ENCODE results near the gene SNAPC1.
"Not testable (repeated sequence)": the region's sequence is repeated elsewhere in the genome, so short reads cannot be mapped to it uniquely, and the experiment has no call there.

Gene SNAPC1, protein sequence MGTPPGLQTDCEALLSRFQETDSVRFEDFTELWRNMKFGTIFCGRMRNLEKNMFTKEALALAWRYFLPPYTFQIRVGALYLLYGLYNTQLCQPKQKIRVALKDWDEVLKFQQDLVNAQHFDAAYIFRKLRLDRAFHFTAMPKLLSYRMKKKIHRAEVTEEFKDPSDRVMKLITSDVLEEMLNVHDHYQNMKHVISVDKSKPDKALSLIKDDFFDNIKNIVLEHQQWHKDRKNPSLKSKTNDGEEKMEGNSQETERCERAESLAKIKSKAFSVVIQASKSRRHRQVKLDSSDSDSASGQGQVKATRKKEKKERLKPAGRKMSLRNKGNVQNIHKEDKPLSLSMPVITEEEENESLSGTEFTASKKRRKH

DNA sequence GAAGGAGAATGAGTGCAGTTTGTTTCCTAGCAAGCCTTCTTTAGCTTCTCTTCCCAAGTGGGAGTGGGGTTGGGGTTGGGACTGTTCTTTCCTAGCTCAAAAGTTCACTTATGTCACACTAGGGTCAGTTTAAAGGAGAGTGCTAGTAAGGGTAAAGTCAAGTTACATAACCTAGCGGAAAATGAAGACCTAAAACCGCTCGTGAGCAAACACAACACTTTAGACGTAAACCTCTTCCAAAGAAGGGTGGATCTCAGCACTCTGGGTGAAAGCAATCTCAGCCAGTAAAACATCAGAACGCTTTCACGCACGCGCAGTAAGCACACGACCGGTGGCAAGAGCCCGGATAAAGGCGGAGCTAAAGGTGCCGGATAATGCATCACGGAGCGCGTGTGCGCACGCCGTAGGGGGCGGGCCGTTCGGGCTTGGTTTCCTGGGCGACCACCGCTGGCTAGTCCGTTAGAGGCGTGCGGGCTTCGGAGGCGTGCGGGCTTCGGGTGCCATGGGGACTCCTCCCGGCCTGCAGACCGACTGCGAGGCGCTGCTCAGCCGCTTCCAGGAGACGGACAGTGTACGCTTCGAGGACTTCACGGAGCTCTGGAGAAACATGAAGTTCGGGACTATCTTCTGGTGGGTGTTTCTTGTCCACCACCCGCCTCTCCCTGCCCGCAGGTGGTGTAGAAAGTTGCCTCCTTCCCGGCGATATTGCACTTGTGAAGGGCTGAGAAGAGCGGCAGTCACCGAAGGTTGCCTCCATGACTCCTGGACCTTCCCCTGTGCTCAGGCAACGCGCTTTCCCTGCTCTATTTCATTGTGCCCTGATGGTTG lies at the start of gene SNAPC1:
Gene SNAPC1, plus strand, starts transcription at position 462 of the 828 bp plus-strand sequence. Its CDS starts 41 bp downstream, at position 503.
- DNase-seq, result peak; percentile 99

DNA sequence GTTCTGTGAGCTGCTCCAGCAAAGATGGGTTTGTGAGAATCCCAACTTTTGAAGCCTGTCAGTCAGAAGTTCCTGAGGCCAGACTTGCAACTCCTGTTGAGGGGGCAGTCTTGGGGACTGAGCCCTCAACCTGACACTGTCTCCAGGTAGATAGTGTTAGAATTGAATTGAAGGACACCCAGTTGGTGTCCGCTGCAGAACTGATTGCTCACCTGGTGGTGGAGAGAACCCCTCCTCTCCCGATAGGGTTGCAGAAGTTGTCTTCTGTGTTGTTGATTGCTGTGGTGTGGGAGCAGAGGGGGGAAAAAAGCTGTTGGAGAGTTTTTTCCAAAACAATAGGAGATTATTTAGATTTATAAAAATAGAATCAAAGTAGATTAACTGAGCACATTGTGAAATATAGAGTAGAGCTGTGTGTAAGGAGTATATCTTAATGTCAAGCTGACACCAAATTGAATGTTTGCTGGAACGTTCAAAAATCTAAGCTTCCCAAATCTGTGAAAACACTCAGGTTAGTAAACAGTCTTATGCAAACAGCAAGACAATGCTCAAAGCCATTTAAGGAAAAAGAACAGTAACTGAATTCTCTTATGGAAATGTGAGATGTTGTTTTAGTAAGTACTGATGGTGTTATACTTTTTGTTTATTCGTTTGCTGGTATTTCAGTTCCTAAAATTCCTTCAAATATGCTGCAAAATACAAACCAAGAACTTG lies 48.3 kb upstream of the SNAPC1 start:
- DNase-seq, result no peak

DNA sequence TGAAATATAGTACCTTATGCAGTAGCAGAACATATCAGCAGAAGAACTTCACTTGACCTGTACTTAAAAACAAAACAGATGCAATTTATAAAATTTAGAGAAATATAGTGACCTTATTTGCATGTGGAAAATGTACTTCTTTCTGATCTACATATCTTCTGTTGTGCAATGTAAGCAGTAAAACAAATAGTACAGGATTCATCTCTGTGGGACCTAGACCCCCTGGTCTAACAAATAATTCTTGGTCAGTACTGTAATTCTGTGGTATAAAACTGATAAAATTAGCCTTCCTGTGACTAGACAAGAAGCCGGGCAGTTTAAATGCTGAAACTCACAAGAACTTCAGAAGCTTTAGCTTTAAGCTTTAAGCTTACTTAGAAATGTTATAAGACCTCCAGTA lies 45.3 kb upstream of the SNAPC1 start:
- DNase-seq, result no peak

DNA sequence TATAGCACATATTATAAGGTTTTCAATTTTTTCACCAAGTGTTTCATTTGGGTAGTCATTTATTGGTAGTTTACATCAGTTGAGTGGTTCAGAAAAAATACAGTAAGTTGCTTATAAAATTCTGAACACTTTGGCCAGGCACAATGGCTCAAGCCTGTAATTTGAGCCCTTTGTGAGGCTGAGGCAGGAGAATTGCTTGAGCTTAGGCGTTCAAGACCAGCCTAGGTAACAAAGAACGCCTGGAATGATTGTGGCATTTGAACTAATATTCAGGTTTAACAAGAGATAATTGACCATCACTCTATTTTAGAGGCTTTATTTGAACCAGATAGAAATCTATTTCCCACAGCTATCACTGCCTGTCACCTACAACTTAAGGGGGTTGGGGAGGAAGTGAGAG lies 44.2 kb upstream of the SNAPC1 start:
- no peak for DNase-seq

DNA sequence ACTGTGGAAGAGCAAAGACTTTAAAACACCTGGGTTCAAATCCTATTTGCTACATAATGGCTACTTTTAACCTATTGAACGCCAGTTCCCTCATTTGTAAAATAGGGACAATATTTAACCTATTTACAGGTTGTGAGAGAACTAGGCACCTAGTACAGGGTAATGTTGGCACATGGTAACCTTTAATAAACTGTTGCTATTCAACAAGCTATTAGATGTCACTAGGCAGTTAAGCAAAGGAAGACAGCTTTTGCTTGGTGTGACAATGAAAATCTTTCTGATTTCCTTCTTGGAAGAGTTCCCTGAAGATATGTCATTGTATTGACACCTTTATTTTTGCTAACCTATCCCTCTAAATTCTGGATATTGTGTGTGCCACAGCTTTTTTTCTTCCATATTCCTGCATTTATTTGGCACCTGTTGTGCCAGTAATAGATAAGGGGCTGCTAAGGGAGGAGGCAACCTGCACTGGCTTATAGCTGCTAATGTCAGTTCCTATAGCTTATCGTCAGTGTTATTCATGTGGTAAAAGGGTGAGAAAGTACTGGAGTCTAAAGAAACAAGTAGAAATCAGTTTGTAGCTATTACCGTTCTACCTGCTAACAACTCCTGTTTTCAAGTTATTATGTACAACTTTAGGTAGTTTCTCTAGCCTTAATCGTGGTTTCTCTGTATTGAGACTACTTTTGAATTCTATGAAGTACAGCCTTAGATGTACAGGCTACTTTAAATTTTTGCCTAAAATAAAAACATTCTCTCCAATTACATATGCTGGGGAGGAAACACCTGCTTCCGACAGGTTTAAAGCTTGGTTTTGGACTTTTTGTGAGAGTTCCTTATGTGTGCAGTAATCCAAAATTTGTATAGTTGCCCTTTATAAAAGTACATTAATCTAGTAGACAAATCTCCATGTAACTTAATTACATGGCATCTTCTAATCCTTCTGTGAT lies 42.6 kb upstream of the SNAPC1 start:
- no peak for DNase-seq

DNA sequence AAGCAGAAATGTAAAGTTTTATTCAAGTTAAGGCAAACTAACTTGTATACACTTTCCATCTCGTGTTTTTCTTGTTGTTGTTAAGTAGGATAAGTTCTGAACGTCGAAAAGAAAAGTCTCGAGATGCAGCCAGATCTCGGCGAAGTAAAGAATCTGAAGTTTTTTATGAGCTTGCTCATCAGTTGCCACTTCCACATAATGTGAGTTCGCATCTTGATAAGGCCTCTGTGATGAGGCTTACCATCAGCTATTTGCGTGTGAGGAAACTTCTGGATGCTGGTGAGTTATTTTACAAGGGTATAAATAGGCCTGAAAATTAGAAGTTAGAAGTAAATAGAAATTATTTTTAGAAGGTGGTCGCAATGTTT lies 41.9 kb upstream of the SNAPC1 start:
- no peak for DNase-seq

DNA sequence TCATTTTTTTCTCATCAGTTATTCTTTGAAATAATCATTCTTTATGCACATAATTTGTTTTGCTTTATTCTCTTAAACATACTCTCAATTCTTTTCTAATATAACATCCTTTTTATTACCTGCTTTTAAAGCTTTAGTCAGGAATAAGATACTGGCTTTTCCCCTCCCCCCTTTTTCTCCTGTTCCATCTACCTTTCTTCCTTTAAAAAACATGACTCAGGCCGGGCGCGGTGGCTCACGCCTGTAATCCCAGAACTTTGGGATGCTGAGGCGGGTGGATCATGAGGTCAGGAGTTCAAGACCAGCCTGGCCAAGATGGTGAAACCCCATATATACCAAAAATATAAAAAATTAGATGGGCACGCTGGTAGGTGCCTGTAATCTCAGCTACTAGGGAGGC lies 41.5 kb upstream of the SNAPC1 start:
- DNase-seq, result no peak

DNA sequence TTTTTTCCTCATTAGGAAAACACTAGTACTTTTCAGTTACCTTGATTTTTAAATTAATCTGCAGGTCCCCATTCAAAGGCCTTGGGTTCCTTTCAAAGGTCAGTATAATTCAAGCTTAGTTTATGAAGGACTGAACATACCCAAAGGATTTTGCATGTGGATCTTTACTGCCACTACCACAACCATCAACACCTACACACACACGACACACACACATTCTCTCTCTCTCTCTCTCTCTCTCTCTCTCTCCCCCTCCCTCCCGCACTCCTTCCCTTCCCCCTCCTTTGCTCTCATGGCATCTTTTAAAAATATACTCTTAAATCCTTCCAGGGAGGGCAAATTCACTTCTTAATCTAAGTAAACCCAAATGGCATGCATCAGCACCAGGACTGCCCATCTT lies 38.1 kb upstream of the SNAPC1 start:
- no peak for DNase-seq

DNA sequence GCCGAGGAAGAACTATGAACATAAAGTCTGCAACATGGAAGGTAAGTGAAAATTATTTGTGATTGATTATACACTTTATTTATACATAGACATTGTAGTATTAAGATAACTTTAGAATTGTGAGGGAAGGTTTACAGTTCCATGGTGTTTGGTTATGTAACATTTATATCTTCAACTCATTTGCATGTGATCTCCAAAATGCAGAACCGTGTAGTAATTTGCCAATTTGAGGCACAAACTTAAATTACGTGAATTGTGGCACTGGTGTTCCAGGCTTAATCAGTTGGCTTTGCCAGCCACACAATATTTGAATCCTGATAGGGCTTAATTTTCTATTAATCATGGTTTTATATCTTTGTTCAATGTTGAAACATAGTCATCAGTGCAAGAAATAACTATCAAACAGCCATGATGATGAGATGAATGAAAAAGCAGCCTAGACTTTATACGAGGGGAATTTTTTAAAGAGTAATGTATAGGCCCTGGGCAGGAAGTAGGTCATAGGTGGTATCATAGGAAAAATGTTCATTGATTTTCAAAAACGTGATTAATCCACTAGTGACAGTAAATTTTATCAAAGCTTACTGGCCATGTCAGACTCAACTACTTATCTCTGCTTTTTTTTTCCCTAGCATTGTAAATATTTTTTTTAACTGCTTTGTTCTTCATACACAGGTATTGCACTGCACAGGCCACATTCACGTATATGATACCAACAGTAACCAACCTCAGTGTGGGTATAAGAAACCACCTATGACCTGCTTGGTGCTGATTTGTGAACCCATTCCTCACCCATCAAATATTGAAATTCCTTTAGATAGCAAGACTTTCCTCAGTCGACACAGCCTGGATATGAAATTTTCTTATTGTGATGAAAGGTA lies 35.2 kb upstream of the SNAPC1 start:
- no peak for DNase-seq

DNA sequence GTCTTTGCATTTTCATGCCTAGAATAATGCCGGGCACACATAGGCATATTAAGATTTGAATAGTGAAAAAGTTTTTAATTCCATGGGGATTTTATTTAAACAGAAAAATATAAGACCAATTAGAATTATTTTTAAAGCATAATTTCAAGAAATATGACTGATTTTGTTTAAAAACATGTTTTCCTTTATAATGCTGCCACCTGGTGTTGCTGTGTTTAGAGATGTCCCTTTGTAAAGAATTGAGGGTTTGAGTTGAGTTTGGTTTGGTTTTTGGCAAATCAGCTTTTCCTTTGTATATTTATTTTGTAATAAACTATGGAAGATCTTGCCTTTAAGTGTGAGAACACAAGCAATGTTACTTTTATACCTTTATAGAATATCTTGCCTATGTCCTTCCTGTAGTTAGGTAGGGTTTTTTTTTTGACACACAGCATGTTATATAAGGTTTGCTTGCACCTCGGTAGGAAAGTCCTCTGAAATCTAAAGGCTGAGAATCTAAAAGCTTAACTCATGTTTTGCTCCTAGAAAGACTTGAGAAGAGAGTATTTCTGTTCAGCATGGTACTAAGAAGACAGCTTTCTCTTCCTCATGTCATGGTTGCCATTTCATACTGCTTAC lies 31.4 kb upstream of the SNAPC1 start:
- DNase-seq, result no peak

DNA sequence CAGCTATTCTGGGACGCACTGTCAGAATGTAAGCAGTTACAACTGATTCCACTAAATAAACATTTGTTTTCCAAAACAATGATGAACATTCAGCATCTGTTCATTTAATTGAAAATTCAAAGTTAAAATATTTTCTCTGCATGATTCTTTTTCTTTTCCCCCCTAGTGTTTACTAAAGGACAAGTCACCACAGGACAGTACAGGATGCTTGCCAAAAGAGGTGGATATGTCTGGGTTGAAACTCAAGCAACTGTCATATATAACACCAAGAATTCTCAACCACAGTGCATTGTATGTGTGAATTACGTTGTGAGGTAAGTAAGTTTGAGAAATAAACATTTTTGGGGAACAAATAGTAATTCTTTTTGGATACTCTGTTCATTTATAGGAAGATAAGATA lies 28.2 kb upstream of the SNAPC1 start:
- DNase-seq, result no peak

DNA sequence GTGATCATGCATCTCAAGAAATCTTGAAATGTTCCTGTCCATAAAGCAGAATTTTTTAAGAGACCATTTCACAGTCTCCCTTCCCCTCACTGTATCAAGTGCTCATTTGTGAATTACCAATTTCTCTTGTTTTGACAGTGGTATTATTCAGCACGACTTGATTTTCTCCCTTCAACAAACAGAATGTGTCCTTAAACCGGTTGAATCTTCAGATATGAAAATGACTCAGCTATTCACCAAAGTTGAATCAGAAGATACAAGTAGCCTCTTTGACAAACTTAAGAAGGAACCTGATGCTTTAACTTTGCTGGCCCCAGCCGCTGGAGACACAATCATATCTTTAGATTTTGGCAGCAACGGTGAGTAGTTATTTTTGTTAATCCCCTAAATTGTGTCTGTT lies 25.5 kb upstream of the SNAPC1 start:
- no peak for DNase-seq

DNA sequence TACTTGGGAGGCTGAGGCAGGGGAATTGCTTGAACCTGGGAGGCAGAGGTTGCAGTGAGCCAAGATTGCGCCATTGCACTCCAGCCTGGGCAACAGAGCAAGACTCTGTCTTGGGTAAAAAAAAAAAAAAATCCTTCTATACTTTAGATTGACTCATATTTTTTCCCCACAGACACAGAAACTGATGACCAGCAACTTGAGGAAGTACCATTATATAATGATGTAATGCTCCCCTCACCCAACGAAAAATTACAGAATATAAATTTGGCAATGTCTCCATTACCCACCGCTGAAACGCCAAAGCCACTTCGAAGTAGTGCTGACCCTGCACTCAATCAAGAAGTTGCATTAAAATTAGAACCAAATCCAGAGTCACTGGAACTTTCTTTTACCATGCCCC lies 24.3 kb upstream of the SNAPC1 start:
- no peak for DNase-seq

DNA sequence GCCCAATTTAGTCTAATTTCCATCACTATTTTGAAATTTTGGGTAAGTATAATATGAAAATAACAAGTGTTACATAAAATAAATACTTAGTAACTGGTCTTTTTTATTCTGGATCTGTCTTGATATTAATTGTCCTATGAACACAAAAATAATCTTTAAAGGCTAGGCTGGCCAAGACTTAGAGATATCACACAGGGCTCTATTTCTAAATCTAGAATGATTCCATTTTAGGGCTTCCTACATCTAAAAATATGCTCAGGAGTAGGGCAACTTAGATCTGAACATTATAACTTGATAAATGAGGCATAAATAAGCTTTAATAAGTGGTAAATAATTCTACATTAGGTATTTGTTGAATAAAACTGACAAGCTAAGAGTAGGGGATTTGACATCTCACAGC lies 23.1 kb upstream of the SNAPC1 start:
- no peak for DNase-seq

DNA sequence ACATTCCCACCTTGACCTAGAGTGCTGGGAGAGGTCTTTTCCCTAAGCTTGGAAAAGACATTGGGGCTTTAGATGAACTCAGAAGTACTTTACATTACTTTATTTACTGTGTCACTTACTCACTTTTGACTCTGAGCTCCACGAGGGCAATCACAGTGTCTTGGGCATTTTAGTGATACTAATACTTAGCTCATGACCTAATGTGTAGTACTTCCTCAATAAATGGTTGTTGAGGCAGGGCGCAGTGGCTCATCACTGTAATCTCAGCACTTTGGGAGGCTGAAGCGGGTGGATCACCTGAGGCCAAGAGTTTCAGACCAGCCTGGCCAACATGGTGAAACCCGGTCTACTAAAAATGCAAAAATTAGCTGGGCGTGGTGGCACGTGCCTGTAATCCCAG lies 19.8 kb upstream of the SNAPC1 start:
- DNase-seq, result no peak

DNA sequence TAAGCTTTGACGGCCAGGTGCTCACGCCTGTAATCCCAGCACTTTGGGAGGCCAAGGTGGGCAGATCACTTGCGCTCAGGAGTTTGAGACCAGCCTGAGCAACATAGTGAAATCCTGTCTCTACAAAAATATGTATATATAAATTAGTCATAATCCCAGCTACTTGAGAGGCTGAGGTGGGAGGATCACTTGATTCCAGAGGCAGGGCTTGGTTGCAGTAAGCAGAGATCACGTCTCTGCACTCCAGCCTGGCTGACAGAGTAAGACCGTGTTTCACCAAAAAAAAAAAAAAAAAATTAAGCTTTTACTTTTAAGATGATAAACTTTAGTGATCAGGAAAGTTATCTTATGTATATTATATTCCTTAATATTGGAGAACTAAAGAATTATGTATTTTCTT lies 18.0 kb upstream of the SNAPC1 start:
- no peak for DNase-seq

DNA sequence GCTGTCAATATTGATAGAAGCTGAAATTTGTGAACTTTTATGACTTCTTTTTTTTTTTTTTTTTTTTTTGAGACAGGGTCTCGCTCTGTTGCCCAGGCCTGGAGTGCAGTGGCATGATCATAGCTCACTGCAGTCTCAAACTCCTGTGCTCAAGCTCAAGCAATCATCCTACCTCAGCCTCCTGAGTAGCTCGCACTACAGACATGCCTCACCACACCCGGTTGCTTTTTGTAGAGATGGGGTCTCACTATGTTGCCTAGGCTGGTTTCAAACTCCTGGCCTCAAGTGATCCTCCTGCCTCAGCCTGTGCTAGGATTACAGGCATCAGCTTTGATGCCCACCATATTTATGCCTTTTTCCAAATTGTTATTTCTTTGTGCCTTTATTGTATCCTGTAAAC lies 15.9 kb upstream of the SNAPC1 start:
- not testable (repeated sequence) for DNase-seq

DNA sequence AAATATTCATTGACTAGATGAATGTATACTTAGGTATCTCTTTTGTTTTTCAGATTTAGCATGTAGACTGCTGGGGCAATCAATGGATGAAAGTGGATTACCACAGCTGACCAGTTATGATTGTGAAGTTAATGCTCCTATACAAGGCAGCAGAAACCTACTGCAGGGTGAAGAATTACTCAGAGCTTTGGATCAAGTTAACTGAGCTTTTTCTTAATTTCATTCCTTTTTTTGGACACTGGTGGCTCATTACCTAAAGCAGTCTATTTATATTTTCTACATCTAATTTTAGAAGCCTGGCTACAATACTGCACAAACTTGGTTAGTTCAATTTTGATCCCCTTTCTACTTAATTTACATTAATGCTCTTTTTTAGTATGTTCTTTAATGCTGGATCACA lies 15.3 kb upstream of the SNAPC1 start:
- DNase-seq, result no peak

DNA sequence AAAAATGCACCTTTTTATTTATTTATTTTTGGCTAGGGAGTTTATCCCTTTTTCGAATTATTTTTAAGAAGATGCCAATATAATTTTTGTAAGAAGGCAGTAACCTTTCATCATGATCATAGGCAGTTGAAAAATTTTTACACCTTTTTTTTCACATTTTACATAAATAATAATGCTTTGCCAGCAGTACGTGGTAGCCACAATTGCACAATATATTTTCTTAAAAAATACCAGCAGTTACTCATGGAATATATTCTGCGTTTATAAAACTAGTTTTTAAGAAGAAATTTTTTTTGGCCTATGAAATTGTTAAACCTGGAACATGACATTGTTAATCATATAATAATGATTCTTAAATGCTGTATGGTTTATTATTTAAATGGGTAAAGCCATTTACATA lies 14.9 kb upstream of the SNAPC1 start:
- DNase-seq, result no peak

DNA sequence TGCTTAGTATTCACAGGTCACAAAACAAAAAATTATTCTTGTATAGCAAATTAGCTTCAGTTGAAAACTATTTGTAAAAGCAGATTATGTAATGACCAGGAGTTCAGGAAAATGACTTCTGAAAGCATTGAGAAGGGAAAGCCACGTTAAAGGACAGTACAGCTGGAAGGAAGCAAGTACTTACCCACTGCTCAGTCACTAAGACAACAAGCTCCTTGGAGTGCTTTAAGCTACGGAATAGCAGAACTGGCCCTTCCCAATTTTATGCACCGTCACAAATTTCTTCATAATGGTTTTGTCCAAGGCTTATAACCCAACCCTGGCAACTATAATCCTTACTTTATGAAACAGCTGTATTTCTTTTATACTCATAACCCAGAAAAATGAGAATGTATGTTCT lies 13.0 kb upstream of the SNAPC1 start:
- no peak for DNase-seq

DNA sequence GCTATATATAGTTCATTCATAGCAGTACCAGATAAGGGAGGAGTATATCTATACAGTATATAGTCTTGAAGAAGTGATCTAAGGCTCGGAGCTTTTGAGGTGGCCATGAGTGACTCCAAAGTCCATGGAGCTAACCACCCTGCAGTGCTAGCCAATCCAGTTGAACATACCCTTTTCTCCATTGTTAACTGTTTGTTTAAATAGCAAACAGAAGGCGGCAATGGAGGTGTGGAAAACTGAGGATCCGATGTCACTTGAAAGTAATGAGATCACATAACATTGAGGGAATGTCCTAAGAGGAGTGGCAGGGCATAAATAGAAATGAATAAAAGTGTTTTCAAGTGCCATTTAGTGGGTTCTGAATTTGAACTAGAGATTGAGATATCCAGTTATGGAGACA lies 12.4 kb upstream of the SNAPC1 start:
- DNase-seq, result peak; percentile 86

All from NCI-H1105 treated with DMSO at 0.1 percent for 48 hours (cell line).